GM19043 (cell line): Measurements from ENCODE around the gene GP1BB.
"Not testable (repeated sequence)": the region's sequence is repeated elsewhere in the genome, so short reads cannot be mapped to it uniquely, and the experiment has no call there.

Experiments used
- ATAC-seq: cut with Tn5 transposase; IDR thresholded peaks from one replicate; pipeline ENCODE4 v1.9.1; 2021; ENCODE audit warnings: low read depth; ENCODE audit not compliant: unreplicated experiment

Gene GP1BB

GRCh38 chr22:19723232-19723982 is at the start of gene GP1BB:
GP1BB (plus strand) TSS chr22:19723539; CDS start chr22:19723570, 31 bp downstream.
- ATAC-seq, result no peak

GRCh38 chr22:19673660-19674059 is 49.7 kb upstream of the GP1BB start:
- no peak for ATAC-seq

DNA sequence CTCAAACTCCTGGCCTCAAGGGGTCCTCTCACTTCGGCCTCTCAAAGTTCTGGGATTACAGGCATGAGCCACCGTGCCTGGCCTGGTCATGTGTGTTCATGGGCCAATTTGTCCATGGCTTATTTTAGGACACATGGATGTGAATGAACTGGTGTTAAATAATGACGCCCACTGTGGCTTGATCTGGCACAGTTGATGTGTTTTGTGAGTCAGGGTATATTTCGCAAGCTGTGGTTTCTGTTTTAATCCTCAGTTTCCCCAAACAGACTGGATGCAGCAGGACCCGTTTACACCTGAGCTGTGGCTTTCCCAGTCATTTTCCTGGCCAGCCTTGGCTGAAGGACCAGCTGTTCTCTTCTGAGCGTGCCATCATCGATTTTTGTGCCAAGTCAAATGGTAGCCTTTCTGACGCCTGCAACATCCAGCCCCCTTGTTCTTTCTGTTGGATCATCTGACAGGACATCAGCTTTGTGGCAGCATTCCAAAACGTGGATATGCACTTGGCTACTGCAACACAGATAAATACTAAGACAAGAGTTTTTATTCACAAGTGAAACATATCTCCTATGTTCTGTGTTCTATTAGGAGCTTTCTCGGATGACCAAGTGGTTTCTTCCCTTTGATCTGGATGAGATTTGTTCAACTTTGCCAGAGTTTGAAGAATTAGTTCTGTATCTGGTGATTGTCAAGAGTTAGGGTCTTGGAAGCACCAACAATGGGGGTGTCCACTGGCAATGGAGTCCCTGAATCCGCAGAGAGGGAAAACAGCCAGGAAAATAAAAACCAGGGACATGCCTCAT is 49.0 kb upstream of the GP1BB start:
- no peak for ATAC-seq

DNA sequence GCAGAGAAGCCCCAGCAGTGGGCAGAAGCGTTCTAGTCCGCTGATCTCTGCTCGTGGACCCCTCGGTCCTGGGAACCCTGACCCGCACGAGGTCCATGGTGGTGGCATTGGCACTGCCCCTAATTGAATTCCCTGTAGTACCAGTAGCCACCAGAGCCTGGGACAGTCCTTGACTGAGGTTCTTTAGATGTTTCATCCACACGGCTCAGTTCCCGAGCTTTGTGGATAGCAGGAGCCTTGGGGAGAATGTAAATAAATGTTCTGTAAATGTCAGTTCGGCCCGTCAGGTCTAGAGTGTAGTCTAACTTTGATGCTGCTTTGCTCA is 48.4 kb upstream of the GP1BB start:
- ATAC-seq, result no peak

- ATAC-seq, result no peak
Observed at GRCh38 chr22:19675428-19675827, 47.9 kb upstream of the GP1BB start.

DNA sequence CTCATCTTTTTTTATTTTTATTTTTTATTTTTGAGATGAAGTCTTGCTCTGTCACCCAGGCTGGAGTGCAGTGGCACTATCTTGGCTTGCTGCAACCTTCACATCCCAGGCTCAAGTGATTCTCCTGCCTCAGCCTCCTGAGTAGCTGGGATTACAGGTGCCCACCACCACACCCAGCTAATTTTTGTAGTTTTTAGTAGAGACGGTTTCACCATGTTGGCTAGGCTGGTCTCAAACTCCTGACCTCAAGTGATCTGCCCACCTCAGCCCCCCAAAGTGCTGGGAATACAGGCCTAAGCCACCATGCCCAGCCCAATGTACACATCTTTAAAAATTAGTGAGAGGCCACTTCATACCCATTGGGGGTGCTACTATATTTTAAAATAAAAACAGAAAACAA is 46.9 kb upstream of the GP1BB start:
- not testable (repeated sequence) for ATAC-seq

DNA sequence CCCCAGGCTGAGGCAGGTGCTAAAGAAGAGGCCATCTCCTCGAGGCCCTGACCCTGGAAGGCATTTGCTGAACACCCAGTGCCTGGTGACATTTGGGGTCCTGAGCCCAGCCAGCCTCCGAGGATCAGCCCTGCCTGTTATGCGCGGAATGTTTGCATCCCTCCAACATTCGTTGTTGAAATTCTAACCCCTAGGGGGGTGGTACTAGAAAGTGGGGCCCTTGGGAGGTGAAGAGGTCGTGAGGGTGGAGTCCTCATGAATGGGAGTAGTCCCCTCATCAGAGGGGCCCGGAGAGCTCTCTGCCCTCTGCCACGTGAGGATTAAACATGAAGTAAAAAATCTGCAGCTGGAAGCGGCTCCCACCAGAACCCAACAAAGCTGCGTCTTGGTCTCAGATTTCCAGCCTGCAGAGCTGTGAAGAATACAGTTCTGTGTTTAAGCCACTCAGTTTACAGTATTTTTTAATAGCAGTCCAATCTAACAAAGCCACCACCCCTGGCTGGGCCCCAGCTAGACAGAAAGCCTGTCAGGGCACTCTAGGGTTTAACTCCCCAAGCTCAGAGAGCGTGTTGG is 44.3 kb upstream of the GP1BB start:
- no peak for ATAC-seq

GRCh38 chr22:19679522-19680101 is 43.7 kb upstream of the GP1BB start:
- ATAC-seq, result no peak

DNA sequence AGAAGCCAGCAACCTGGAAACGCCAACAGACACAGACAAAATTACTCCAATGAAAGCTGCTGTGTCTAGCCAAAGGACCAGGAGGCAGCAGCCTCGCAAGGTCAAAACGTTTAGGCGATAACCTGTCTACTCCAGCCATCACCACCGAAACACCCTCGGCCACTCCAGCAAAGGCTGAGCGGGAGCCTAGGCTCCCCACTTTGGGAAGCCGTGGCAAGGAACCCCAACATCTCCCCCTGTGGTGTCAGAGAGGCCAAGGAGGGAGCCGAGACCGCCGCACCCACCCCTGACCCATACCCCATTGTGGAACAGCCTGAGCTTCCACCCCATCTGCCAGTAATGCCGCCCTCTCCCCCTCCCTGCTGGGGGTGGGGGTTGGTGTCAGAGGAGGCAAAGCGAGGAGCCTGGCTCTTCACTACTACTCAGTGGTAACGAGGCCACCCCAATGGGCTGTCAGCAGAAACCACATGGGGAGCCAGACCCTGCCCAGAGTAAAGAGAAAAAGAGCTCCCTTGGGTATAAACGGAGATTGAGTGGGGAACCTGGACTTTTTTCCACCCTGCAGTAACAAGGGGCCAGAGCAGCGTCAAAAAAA is 43.0 kb upstream of the GP1BB start:
- ATAC-seq, result no peak

- ATAC-seq, result no peak
Observed at GRCh38 chr22:19680911-19681862, 42.2 kb upstream of the GP1BB start.

DNA sequence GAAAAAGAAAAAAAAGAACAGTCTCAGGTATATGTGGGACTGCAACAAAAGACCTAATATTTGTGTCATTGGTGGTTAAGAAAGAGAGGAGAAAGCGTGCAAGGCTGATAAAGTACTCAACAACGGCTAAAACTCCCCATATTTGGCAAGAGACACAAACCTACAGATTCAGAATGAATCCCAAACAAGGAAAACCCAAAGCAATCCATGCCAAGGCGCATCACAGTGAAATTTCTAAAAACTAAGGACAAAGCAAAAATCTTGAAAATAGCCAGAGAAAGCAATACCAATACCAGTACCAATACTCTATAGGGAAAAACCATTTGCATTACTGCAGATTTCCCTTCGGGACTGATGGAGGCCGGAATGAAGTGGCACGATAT is 41.5 kb upstream of the GP1BB start:
- ATAC-seq, result no peak

DNA sequence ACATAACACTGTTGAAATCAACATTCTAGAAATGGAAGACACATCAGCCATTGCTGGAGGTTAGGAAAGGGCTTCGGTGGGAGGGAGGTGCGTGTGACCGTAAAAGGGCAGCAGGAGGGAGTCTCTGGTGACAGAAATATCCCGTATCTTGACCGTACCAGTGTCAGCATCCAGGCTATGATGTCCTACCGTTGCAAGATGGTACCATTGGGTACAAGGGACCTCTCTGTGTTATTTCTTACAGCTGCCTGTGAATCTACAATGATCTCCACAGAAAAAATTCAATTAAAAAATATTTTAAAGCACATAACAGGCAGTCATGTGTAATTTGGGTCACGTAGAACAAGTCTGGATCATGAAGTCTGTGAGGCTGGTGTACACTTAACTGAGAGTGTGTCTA is 36.4 kb upstream of the GP1BB start:
- no peak for ATAC-seq

DNA sequence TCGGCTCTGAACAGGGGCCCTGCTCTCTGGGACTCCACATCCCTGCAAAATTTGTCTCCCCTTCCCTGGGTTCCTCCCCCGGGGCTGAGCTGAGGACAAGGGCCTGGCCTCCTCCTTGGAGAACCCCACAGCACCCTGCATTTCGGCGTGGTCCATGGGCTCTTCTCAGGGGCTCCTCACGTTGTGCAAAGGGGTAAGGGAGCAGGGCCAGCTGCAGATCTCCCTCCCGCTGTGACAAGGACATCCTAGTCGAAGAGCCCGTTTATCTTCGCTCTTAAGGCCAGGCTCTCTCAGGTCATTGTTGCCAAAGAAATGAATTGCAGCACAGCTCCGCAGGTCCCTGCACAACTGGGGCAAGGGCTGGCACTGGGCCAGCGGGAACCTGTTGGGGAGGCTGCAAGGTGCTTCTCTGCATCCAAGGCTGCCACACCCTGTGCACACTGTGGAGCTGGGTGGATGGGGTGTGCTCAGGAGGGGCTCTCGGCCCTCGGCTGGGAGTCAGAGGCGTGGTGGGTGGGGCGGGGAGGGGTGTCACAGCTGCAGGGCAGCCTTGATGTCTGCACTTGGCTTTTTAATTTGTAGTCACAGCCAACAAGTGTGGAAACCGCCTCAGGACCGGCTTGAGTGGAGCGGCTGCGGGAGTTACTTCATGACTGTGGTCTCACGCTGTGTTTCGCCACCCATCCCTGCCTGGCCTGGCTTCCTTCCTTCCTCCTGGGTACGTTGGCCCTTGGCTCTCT is 35.6 kb upstream of the GP1BB start:
- ATAC-seq, result no peak

- ATAC-seq, result no peak
Observed at GRCh38 chr22:19688301-19689290, 34.7 kb upstream of the GP1BB start.

GRCh38 chr22:19689408-19689807 is 33.9 kb upstream of the GP1BB start:
- ATAC-seq, result no peak

GRCh38 chr22:19691007-19691720 is 32.2 kb upstream of the GP1BB start:
- no peak for ATAC-seq

DNA sequence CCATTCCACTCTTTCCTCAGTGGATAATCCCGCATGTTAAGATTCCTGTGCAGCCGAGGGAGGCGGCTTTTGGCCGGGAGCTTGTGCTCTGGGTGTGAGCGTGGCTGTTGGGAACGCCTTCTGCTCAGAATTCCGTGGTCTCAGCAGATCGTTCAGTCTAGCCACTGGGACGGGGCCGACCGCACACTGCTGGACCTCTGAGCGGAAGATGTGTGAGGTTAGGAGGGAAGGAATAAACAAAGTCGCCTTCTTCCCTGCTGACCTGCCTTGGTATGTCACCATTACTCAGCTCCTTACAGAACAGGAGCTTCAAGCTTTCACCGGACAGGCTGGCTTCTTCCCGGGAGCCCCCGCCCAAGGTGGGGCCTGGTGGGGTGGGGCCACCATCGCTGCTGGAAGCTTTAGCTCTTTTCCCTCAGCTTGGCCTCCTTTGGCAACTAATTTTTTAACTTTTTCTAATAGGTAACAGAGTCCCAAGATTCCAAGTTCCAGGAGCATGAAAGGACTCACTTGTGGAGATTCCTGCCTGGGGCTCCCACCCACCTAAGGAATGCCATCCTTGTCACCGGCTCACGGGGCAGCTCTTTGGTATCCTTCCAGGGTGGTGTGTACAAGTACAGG is 31.5 kb upstream of the GP1BB start:
- ATAC-seq, result no peak
